ENCODE data around the gene GPBAR1. TPM values are rescaled to one million over a fixed set of nuclear protein-coding genes. Genes with fewer than 3 reads are reported as not detected.
A peak's percentile ranks its signal among the peaks of the same experiment; 100 is the strongest.

Gene GPBAR1
- total and polyA plus RNA-seq, 3 experiments from 2014 or later: 0.51 to 0.72 TPM; not detected in 1

DNA sequence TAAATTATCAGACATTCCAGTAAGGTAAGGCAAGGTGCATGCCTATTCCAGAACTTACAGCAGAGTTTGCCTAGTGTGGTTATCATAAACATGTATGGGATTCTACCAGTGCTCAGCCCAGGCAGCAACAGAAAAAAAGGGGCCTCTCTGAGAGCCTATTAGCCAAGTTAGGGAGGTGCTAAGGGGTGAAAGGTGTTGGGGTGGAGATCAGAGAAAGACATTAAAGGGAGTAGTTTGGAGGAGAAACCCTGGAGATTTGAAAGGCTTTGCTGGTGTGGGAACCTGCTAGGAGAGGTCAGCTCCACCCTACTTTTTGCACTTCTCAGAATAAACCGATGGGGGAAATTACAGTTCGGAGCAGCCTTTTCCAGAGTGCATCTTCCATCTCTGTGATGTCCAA lies 40.9 kb upstream of the GPBAR1 start:
- Histone ChIP-seq H3K27ac (ENCODE audit: low read depth, low read length) (no peak overlapping the region), H3K4me1 (ENCODE audit: insufficient read depth, low read length) (peaks cover 65% of the 10 kb centered on the region), H3K9me3 (ENCODE audit: low read length) (no peaks in the 10 kb centered on the region), H3K4me3 (ENCODE audit: low read length) (peak overlapping the region; percentile 87), H3K27me3 (ENCODE audit: insufficient read depth, low read length, poor library complexity, severe bottlenecking) (no peaks in the 10 kb centered on the region), H3K36me3 (ENCODE audit: insufficient read depth, low read length) (peaks cover 17% of the 10 kb centered on the region)
- ChIA-PET CTCF (interaction anchor here (1.0 to 2.7 kb wide), 4 partner anchors 9 to 53 kb away, joined by 3 to 13 read pairs (median 5); no protein-coding TSS in a partner anchor), POLR2A (interaction anchor here (0.8 to 2.8 kb wide), 4 partner anchors 10 to 37 kb away, joined by 3 to 10 read pairs (median 6); no protein-coding TSS in a partner anchor)
- DNase-seq: no peak
- Mint-ChIP-seq H3K4me1 (peaks cover 67 to 74% (median 70%) of the 10 kb centered on the region in 3 donors), H3K4me3 (peak overlapping the region; percentile 85 to 97 (median 93)), H3K27ac (peak overlapping the region; percentile 57 to 100 (median 98)), H3K36me3 (peaks cover 8 to 73% (median 22%) of the 10 kb centered on the region in 3 donors), H3K9me3 (peaks cover 0 to 3% (median 0%) of the 10 kb centered on the region in 5 donors), H3K27me3 (no peaks in the 10 kb centered on the region)

DNA sequence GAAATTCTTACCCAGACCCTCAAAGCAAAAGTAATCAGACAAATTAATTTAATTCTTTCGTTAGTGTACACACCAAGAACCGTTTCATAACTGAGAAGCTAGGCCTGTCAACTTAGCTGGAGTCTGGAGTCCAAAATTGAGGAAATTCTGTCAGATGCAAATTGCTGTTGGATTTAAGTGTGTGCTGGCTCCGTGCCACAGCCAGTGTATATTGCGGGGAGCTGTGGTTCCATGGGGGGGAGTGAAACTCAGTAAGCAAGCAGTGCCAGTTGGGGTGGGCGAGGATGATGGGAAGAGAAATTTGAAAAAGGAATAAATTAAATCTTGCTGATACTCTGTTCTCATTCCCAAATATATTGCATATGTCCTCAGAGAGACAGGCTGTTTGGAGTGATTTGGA lies 39.8 kb upstream of the GPBAR1 start:
- peak in 1 of 5 donors; percentile 9 for DNase-seq
- Mint-ChIP-seq H3K4me3 (peak overlapping the region; percentile 64 to 97 (median 93)), H3K4me1 (peaks cover 75 to 83% (median 81%) of the 10 kb centered on the region in 3 donors), H3K27me3 (no peaks in the 10 kb centered on the region), H3K36me3 (peaks cover 8 to 84% (median 25%) of the 10 kb centered on the region in 3 donors), H3K27ac (peak overlapping the region; percentile 21 to 100 (median 98)), H3K9me3 (peaks cover 0 to 3% (median 0%) of the 10 kb centered on the region in 5 donors)
- CTCF ChIA-PET: interaction anchor here (1.2 to 2.7 kb wide), 6 partner anchors 8 to 49 kb away, joined by 3 to 13 read pairs (median 4); partner anchors contain the start of genes AAMP and PNKD
- POLR2A ChIA-PET: interaction anchor here (0.6 to 2.8 kb wide), 4 partner anchors 9 to 52 kb away, joined by 4 to 10 read pairs (median 6); no protein-coding TSS in a partner anchor
- Histone ChIP-seq H3K27me3 (ENCODE audit: insufficient read depth, low read length, poor library complexity, severe bottlenecking) (no peaks in the 10 kb centered on the region), H3K27ac (ENCODE audit: low read depth, low read length) (peak overlapping the region; percentile 1), H3K4me1 (ENCODE audit: insufficient read depth, low read length) (peaks cover 74% of the 10 kb centered on the region), H3K4me3 (ENCODE audit: low read length) (peak overlapping the region; percentile 87), H3K36me3 (ENCODE audit: insufficient read depth, low read length) (peaks cover 19% of the 10 kb centered on the region), H3K9me3 (ENCODE audit: low read length) (no peaks in the 10 kb centered on the region)

DNA sequence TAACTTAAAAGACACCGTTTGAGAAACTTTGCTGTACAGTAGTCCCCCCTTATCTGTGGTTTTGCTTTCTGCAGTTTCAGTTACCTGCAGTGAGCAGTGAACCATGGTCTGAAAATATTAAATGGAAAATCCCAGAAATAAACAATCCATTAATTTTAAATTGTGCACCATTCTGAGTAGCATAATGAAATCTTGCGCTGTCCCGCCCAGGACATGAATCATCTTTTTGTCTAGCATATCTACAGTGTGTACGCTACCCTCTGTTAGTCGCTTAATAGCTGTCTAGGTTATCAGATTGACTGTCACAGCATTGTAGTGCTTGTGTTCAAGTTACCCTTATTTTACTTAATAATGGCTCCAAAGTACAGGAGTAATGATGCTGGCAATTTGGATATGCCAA lies 37.8 kb upstream of the GPBAR1 start:
- POLR2A ChIA-PET: no interaction called here
- H3K9me3 Mint-ChIP-seq: no peaks in the 10 kb centered on the region
- Histone ChIP-seq H3K27ac (ENCODE audit: low read depth, low read length) (peak overlapping the region; percentile 0), H3K27me3 (ENCODE audit: insufficient read depth, low read length, poor library complexity, severe bottlenecking) (no peaks in the 10 kb centered on the region), H3K4me1 (ENCODE audit: insufficient read depth, low read length) (peaks cover 71% of the 10 kb centered on the region), H3K4me3 (ENCODE audit: low read length) (peak overlapping the region; percentile 7), H3K9me3 (ENCODE audit: low read length) (no peaks in the 10 kb centered on the region), H3K36me3 (ENCODE audit: insufficient read depth, low read length) (peaks cover 28% of the 10 kb centered on the region)
- CTCF ChIA-PET: interaction anchor here (0.6 kb wide), 1 partner anchor 70 kb away, joined by 3 read pairs; no protein-coding TSS in a partner anchor
- DNase-seq: peak in 1 of 5 donors; percentile 8
- H3K4me3 Mint-ChIP-seq: peak overlapping the region; percentile 70 to 97 (median 91)
- peaks cover 8 to 92% (median 33%) of the 10 kb centered on the region in 3 donors for H3K36me3 Mint-ChIP-seq
- H3K4me1 Mint-ChIP-seq: peaks cover 81 to 90% (median 89%) of the 10 kb centered on the region in 3 donors
- no peaks in the 10 kb centered on the region for H3K27me3 Mint-ChIP-seq
- H3K27ac Mint-ChIP-seq: peak overlapping the region; percentile 67 to 100 (median 94)

DNA sequence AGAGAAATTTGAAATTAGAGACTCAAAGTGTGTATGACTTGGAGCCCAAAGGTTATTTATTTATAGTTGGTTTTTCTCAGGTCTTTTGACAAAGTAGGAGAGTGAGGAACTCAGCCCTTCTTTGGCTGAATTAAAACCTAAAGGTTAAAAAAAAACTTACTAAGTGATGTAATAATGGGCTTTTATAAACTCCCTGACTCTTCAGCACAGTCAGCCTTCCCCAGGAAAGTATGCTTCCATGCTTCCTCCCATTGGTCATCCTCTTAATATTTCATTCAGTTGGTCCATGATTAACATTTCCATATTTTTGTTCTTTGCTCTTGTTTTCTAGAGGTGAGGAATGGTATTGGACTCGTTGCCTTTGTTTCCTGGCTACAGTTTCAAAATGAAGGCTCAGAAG lies 36.6 kb upstream of the GPBAR1 start:
- no peaks in the 10 kb centered on the region for H3K9me3 ChIP-seq (ENCODE audit: low read length)
- CTCF ChIA-PET: interaction anchor here (1.1 to 1.8 kb wide), 2 partner anchors 9 to 15 kb away, joined by 3 to 4 read pairs; no protein-coding TSS in a partner anchor
- Mint-ChIP-seq H3K4me3 (peak overlapping the region; percentile 36 to 96 (median 91)), H3K36me3 (peaks cover 8 to 93% (median 34%) of the 10 kb centered on the region in 3 donors), H3K27me3 (no peaks in the 10 kb centered on the region), H3K4me1 (peaks cover 87 to 96% (median 96%) of the 10 kb centered on the region in 3 donors), H3K27ac (peak overlapping the region; percentile 67 to 100 (median 94)), H3K9me3 (no peaks in the 10 kb centered on the region)
- DNase-seq: no peak
- no peak overlapping the region for H3K27ac ChIP-seq (ENCODE audit: low read depth, low read length)
- POLR2A ChIA-PET: no interaction called here
- H3K36me3 ChIP-seq (ENCODE audit: insufficient read depth, low read length): peaks cover 35% of the 10 kb centered on the region
- no peaks in the 10 kb centered on the region for H3K27me3 ChIP-seq (ENCODE audit: insufficient read depth, low read length, poor library complexity, severe bottlenecking)
- peaks cover 82% of the 10 kb centered on the region for H3K4me1 ChIP-seq (ENCODE audit: insufficient read depth, low read length)
- no peak overlapping the region for H3K4me3 ChIP-seq (ENCODE audit: low read length)

DNA sequence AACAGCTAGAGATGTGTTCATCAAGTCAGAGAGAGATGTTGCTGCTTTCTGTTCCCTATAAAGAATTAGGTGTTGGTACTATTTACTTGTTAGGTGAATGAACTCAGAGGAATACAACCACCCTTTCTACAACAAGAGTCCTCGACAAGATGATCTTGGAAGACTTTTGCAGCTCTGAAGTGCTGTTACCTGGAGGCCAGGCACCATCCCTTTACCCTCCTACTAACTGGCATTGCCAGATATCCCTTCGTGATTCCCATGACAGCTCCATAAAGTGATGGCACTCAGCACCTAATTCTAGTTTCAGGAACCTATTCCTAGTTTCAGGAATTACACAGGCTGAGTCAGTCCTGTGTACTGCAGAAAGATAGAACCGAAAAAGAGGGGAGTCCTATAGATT lies 33.9 kb upstream of the GPBAR1 start:
- no peak overlapping the region for H3K27ac ChIP-seq (ENCODE audit: low read depth, low read length)
- peaks cover 81% of the 10 kb centered on the region for H3K4me1 ChIP-seq (ENCODE audit: insufficient read depth, low read length)
- POLR2A ChIA-PET: interaction anchor here (0.9 to 2.0 kb wide), 2 partner anchors 9 to 44 kb away, joined by 3 to 7 read pairs; partner anchors contain the start of genes ARPC2 and PNKD
- no peak overlapping the region for H3K4me3 ChIP-seq (ENCODE audit: low read length)
- Mint-ChIP-seq H3K4me1 (peaks cover 87 to 95% (median 91%) of the 10 kb centered on the region in 3 donors), H3K36me3 (peaks cover 17 to 89% (median 28%) of the 10 kb centered on the region in 3 donors), H3K27me3 (no peaks in the 10 kb centered on the region), H3K27ac (peak overlapping the region; percentile 11 to 98 (median 82)), H3K9me3 (no peaks in the 10 kb centered on the region), H3K4me3 (peak overlapping the region in 6 of 7 donors; percentile 34 to 59 (median 46))
- peaks cover 39% of the 10 kb centered on the region for H3K36me3 ChIP-seq (ENCODE audit: insufficient read depth, low read length)
- H3K9me3 ChIP-seq (ENCODE audit: low read length): no peaks in the 10 kb centered on the region
- DNase-seq: no peak
- CTCF ChIA-PET: interaction anchor here (1.2 to 2.7 kb wide), 7 partner anchors 10 to 46 kb away, joined by 3 to 9 read pairs (median 5); partner anchors contain the start of genes AAMP, ARPC2 and PNKD
- no peaks in the 10 kb centered on the region for H3K27me3 ChIP-seq (ENCODE audit: insufficient read depth, low read length, poor library complexity, severe bottlenecking)

DNA sequence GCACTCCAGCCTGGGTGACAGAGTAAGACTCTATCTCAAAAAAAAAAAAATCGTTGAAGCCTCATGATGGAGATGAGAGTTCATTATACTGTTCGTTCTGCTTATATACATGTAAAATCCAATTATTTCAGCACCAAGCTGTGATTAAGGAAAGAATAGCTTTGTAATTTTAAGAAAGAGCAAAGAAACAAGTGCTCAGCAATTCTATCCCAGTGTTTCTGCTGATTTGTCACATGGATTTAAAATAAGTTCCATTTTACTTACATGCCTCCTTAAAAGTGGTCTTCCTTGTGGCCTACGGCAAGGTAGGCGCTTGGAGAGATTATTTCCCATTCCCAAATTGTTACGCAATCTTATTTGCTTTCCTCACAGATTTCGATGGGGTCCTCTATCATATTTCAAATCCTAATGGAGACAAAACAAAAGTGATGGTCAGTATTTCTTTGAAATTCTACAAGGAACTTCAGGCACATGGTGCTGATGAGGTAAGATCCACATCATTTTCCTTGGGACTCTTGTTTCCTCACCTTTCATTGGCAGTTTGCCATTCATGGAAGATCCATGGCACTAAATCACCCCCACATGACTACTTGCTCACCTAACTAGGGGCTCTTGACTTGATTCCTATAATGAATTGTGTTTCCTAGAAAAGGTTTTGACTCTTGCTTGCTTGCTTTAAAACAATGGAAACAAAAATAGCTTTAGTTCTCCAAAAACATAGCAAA lies 32.3 kb upstream of the GPBAR1 start:
- ChIA-PET CTCF (interaction anchor here (0.9 to 2.7 kb wide), 6 partner anchors 9 to 167 kb away, joined by 3 to 13 read pairs (median 8); partner anchors contain the start of genes AAMP, ARPC2 and PNKD), POLR2A (interaction anchor here (0.7 to 2.5 kb wide), 7 partner anchors 8 to 978 kb away, joined by 3 to 10 read pairs (median 5); partner anchors contain the start of genes ARPC2 and ZFAND2B)
- no peaks in the 10 kb centered on the region for H3K9me3 ChIP-seq (ENCODE audit: low read length)
- no peak for DNase-seq
- H3K4me3 Mint-ChIP-seq: peak overlapping the region in 6 of 7 donors; percentile 1 to 82 (median 56)
- H3K4me3 ChIP-seq (ENCODE audit: low read length): no peak overlapping the region
- peaks cover 65% of the 10 kb centered on the region for H3K4me1 ChIP-seq (ENCODE audit: insufficient read depth, low read length)
- H3K27ac ChIP-seq (ENCODE audit: low read depth, low read length): no peak overlapping the region
- no peaks in the 10 kb centered on the region for H3K27me3 Mint-ChIP-seq
- no peaks in the 10 kb centered on the region for H3K9me3 Mint-ChIP-seq
- H3K36me3 ChIP-seq (ENCODE audit: insufficient read depth, low read length): peaks cover 47% of the 10 kb centered on the region
- no peaks in the 10 kb centered on the region for H3K27me3 ChIP-seq (ENCODE audit: insufficient read depth, low read length, poor library complexity, severe bottlenecking)
- peaks cover 77 to 89% (median 85%) of the 10 kb centered on the region in 3 donors for H3K4me1 Mint-ChIP-seq
- peak overlapping the region; percentile 73 to 94 (median 92) for H3K27ac Mint-ChIP-seq
- peaks cover 23 to 88% (median 30%) of the 10 kb centered on the region in 3 donors for H3K36me3 Mint-ChIP-seq

DNA sequence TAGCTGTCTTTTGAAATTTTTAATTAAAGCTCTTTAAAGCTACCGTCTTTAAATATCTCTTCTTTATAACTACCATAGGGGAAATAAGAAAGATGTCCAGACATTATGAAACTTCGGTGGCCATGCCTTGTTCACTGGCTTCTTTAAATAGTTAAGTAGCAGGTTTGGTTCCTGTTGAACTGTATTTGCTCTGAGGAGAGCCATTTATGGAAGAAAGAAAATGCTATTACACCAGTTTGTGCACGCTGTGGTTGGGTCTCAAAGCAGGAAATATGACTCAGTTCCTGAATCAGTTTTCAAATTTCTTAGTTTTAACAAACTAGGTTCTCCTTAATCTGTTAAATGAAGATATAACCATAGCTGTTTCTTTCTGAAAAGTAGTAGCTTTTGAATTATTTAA lies 31.6 kb upstream of the GPBAR1 start:
- Mint-ChIP-seq H3K36me3 (peaks cover 18 to 88% (median 33%) of the 10 kb centered on the region in 3 donors), H3K9me3 (no peaks in the 10 kb centered on the region), H3K4me3 (peak overlapping the region; percentile 51 to 82 (median 75)), H3K27ac (peak overlapping the region; percentile 73 to 94 (median 92)), H3K27me3 (no peaks in the 10 kb centered on the region), H3K4me1 (peaks cover 74 to 87% (median 85%) of the 10 kb centered on the region in 3 donors)
- Histone ChIP-seq H3K4me3 (ENCODE audit: low read length) (no peak overlapping the region), H3K27ac (ENCODE audit: low read depth, low read length) (no peak overlapping the region), H3K9me3 (ENCODE audit: low read length) (no peaks in the 10 kb centered on the region), H3K4me1 (ENCODE audit: insufficient read depth, low read length) (peaks cover 58% of the 10 kb centered on the region), H3K36me3 (ENCODE audit: insufficient read depth, low read length) (peaks cover 50% of the 10 kb centered on the region), H3K27me3 (ENCODE audit: insufficient read depth, low read length, poor library complexity, severe bottlenecking) (no peaks in the 10 kb centered on the region)
- DNase-seq: peak in 4 of 5 donors; percentile 24 to 59 (median 49)
- ChIA-PET POLR2A (interaction anchor here (0.6 to 2.5 kb wide), 7 partner anchors 8 to 977 kb away, joined by 3 to 10 read pairs (median 5); partner anchors contain the start of genes AAMP, ARPC2 and ZFAND2B), CTCF (interaction anchor here (0.9 to 2.6 kb wide), 7 partner anchors 9 to 167 kb away, joined by 3 to 13 read pairs (median 6); partner anchors contain the start of genes AAMP, ARPC2 and PNKD)

All from CD8-positive, alpha-beta memory T cell (primary cell).